Measurements from ENCODE around the gene FMNL2.

Gene FMNL2

DNA sequence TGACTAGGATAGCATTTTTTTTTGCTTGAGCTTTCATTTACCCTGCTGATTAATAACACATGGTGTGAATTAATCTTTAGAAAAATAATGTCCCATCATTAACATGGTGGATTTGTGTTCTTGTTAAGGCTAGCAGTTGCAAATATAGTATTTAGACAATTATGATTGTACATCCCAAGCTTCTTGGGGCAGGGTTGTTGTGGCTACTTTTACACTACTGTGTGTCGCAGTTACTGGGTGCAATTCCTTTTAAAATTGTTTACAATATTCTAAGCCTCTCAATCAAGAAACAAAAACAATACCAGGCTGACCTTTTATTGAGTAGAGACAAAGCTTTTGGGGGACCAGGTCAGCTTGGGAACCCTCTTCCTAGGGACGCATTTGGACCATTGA is 2.5 kb downstream of the FMNL2 start:
- no peak for TF ChIP-seq CTCF (IDR thresholded peaks at IDR 0.05; ENCODE audit: control insufficient read depth, extremely low read depth, insufficient read depth)
- no peak for DNase-seq (ENCODE audit: low read depth)
- H3K4me3 ChIP-seq (ENCODE audit: low read depth, low read length): no peak overlapping the region

DNA sequence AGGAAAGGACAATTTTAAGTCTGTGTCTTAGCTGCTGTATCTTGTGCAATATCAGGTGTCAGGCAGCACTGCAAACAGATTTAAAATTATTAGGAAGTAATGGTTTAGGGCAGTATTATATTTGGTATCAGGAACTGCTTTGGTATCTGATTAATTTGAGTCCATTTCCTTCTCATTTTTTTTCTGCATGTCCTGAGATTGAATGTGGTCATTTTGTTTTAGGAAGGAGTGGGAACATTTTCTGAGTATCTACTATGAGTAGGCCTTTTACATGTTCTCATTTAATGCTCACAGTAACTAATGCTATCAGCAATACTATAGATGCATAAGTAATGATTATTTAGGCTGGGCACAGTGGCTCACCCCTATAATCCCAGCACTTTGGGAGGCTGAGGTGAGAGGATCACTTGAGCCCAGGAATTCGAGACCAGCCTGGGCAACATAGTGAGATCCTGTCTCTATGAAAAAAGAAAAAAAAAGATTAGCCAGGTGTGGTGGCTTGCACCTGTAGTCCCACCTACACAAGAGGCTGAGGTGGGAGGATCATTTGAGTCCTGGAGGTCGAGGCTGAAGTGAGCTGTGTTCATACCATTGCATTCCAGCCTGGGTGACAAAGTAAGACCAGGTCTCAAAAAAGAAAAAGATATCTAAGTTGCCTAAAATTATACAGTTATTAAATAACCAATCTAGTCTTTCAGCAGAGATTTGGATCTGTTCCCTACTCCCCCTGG is 4.7 kb downstream of the FMNL2 start:
- no peak for DNase-seq (ENCODE audit: low read depth)
- no peak overlapping the region for H3K4me3 ChIP-seq (ENCODE audit: low read depth, low read length)
- no peak for TF ChIP-seq CTCF (IDR thresholded peaks at IDR 0.05; ENCODE audit: control insufficient read depth, extremely low read depth, insufficient read depth)

DNA sequence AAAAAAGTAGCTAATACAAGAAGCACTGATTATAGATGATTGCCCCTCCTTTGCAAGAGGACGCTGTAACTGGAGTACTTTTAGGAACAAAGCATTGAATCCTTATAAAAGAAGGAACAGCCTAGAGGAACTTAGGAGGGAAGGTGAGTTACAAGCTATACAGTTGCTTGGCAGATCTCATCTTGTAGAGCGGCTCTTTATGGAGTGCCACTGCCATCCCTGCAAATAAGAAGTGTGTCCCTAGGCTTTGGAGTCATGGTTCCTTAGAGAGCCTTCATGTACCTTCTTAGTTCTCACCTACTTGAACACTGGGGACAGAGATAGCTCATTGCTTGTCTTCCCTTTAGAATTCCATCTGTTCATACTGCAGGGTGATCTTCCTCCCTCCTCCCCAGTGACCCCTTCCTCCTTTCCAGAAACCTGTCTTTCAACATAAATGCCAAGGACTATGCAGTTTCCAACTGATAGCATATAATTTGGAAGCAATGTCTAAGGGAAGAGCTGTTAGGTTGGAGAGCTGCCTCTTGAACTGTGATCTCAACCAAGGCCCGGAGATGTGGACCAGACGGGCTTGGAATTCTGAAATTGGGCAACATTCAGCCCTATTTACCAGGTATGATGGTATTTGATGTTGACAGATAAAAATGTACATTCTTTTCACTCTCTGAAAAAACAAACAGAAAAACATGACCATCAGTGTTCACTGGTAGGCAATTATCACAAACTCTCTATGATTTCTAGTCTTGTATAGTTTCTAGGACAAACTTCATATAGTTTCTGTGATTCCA is 7.5 kb downstream of the FMNL2 start:
- TF ChIP-seq CTCF (IDR thresholded peaks at IDR 0.05; ENCODE audit: control insufficient read depth, extremely low read depth, insufficient read depth): no peak
- no peak overlapping the region for H3K4me3 ChIP-seq (ENCODE audit: low read depth, low read length)
- no peak for DNase-seq (ENCODE audit: low read depth)

DNA sequence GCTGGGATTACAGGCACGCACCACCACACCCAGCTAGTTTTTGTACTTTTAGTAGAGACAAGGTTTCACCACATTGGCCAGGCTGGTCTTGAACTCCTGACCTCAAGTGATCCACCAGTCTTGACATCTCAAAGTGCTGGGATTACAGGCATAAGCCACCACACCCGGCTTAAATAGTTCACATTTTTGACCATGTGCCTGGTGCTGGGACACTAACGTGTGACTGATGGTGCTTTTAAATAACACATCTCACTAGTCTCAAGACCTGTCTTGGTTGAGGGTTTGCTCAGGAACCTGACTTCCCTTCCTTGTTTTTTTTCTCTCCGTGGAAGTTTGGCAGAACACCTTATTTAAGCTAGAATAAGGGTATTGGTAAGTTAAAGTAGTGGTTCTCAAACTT is 8.5 kb downstream of the FMNL2 start:
- no peak for TF ChIP-seq CTCF (IDR thresholded peaks at IDR 0.05; ENCODE audit: control insufficient read depth, extremely low read depth, insufficient read depth)
- no peak overlapping the region for H3K4me3 ChIP-seq (ENCODE audit: low read depth, low read length)
- no peak for DNase-seq (ENCODE audit: low read depth)

DNA sequence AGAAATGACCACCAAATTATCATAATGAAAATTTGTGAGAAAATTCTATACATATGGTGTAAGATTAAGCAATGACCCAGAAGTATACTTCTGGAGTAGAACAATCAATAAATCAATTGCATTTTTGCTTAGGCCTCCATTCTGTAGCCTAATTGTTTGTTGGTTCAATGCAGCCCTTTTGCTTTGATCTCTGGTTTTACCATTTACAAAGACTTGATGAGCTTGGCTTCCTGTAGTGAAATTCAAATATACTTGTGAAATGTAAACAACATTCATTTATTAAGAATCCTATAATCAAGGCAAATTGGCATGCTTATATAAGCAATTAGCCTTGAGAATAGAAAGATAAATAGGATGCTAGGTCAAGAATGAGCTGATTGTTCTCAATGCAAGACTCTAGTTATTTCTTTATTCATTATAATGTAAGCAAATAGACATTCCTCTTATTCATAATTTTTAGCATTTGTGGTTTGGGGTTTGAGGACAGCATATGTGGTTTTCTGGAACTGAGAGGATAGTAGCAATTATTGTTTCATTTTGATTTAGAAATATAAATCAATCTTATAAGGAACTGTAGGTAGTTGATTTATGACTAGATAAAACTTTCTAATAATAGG is 9.7 kb downstream of the FMNL2 start:
- H3K4me3 ChIP-seq (ENCODE audit: low read depth, low read length): no peak overlapping the region
- no peak for TF ChIP-seq CTCF (IDR thresholded peaks at IDR 0.05; ENCODE audit: control insufficient read depth, extremely low read depth, insufficient read depth)
- DNase-seq (ENCODE audit: low read depth): no peak

DNA sequence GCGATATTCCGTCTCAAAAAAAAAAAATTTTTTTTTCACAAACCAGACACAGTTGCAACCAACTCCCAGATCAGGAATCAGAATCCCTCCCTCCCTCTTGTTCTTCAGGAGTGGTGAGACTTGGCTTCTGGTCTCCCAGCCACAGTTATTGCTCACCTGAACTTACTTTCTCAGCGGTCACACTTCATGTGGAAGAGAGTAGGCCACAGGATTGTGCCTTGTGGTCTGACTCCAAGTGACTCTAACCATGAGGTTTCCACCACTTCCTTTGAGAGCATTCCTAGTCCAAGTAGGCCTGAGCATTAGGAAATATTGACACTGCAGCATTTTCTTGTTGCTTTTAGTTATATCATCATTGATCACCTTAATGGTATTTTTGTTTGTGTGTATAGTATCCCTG is 12.1 kb downstream of the FMNL2 start:
- no peak for TF ChIP-seq CTCF (IDR thresholded peaks at IDR 0.05; ENCODE audit: control insufficient read depth, extremely low read depth, insufficient read depth)
- H3K4me3 ChIP-seq (ENCODE audit: low read depth, low read length): no peak overlapping the region
- DNase-seq (ENCODE audit: low read depth): no peak

Measured in LNCaP clone FGC (cell line).